ENCODE results near the gene PCDH17.

PCDH17 gene

DNA sequence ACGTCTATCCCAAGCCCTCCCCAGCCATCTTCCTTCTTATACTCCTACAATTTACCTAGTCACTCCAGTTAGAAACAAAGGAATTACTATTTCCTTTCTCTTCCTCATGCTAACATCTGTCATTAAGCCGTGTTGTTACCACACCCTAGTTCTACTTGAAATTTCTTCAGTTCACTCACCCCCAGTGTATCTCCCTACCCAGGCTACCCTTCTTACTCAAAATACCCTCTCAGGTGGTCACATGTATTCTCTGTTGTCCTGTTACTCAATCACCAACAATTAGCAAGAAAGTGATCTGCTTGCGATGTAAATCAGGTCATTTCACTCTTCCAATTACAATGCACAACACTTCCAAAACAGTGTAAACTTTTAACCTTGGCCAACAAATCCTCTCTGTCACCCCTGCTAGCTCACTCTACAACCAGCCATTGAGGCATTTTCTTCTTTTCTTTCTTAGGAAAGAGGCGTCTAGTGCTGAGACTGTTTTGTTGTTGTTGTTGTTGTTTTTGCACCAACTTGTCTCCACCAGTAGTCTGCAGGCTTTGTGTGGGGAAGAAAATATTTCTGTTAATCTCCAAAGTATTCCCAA lies 50.7 kb downstream of the PCDH17 start:
- CTCF ChIA-PET = no interaction called here
- Histone ChIP-seq H3K4me1 (ENCODE audit: control insufficient read depth, insufficient read depth, low read length) (no peaks in the 10 kb centered on the region), H3K27ac (ENCODE audit: extremely low read depth, low read depth, low read length) (no peak overlapping the region), H3K4me3 (ENCODE audit: low read depth, low read length) (no peak overlapping the region), H3K9me3 (ENCODE audit: control insufficient read depth, insufficient read depth, low read depth, low read length) (no peaks in the 10 kb centered on the region), H3K36me3 (ENCODE audit: control insufficient read depth in 2 of 2, insufficient read depth in 1 of 2, low read length in 2 of 2) (no peaks in the 10 kb centered on the region)
- TF ChIP-seq, protein P1, sequence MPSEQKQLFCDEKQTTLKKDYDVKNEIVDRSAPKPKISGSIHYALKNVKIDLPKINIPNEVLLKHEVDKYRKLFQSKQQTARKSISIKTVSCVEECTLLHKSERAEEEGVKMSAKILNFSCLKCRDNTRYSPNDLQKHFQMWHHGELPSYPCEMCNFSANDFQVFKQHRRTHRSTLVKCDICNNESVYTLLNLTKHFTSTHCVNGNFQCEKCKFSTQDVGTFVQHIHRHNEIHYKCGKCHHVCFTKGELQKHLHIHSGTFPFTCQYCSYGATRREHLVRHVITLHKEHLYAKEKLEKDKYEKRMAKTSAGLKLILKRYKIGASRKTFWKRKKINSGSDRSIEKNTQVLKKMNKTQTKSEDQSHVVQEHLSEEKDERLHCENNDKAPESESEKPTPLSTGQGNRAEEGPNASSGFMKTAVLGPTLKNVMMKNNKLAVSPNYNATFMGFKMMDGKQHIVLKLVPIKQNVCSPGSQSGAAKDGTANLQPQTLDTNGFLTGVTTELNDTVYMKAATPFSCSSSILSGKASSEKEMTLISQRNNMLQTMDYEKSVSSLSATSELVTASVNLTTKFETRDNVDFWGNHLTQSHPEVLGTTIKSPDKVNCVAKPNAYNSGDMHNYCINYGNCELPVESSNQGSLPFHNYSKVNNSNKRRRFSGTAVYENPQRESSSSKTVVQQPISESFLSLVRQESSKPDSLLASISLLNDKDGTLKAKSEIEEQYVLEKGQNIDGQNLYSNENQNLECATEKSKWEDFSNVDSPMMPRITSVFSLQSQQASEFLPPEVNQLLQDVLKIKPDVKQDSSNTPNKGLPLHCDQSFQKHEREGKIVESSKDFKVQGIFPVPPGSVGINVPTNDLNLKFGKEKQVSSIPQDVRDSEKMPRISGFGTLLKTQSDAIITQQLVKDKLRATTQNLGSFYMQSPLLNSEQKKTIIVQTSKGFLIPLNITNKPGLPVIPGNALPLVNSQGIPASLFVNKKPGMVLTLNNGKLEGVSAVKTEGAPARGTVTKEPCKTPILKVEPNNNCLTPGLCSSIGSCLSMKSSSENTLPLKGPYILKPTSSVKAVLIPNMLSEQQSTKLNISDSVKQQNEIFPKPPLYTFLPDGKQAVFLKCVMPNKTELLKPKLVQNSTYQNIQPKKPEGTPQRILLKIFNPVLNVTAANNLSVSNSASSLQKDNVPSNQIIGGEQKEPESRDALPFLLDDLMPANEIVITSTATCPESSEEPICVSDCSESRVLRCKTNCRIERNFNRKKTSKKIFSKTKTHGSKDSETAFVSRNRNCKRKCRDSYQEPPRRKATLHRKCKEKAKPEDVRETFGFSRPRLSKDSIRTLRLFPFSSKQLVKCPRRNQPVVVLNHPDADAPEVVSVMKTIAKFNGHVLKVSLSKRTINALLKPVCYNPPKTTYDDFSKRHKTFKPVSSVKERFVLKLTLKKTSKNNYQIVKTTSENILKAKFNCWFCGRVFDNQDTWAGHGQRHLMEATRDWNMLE (tag by site-specific recombination; conservative IDR thresholded peaks at IDR 0.05; ENCODE audit: low read depth) = no peak
- TF ChIP-seq ZNF239 (tag by site-specific recombination; IDR thresholded peaks at IDR 0.05) = no peak
- TF ChIP-seq, protein P2, sequence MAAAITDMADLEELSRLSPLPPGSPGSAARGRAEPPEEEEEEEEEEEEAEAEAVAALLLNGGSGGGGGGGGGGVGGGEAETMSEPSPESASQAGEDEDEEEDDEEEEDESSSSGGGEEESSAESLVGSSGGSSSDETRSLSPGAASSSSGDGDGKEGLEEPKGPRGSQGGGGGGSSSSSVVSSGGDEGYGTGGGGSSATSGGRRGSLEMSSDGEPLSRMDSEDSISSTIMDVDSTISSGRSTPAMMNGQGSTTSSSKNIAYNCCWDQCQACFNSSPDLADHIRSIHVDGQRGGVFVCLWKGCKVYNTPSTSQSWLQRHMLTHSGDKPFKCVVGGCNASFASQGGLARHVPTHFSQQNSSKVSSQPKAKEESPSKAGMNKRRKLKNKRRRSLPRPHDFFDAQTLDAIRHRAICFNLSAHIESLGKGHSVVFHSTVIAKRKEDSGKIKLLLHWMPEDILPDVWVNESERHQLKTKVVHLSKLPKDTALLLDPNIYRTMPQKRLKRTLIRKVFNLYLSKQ (tag by site-specific recombination; IDR thresholded peaks at IDR 0.05; ENCODE audit: borderline replicate concordance) = no peak
- TF ChIP-seq, protein P3, sequence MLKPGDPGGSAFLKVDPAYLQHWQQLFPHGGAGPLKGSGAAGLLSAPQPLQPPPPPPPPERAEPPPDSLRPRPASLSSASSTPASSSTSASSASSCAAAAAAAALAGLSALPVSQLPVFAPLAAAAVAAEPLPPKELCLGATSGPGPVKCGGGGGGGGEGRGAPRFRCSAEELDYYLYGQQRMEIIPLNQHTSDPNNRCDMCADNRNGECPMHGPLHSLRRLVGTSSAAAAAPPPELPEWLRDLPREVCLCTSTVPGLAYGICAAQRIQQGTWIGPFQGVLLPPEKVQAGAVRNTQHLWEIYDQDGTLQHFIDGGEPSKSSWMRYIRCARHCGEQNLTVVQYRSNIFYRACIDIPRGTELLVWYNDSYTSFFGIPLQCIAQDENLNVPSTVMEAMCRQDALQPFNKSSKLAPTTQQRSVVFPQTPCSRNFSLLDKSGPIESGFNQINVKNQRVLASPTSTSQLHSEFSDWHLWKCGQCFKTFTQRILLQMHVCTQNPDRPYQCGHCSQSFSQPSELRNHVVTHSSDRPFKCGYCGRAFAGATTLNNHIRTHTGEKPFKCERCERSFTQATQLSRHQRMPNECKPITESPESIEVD (tag by site-specific recombination; IDR thresholded peaks at IDR 0.05) = no peak
- TF ChIP-seq ZNF354C (tag by site-specific recombination; IDR thresholded peaks at IDR 0.05; ENCODE audit: borderline replicate concordance, low read depth) = no peak
- no peak for TF ChIP-seq ZNF658 (tag by site-specific recombination; IDR thresholded peaks at IDR 0.05)
- TF ChIP-seq ZNF404 (tag by site-specific recombination; IDR thresholded peaks at IDR 0.05) = no peak
- POLR2A ChIA-PET = no interaction called here

DNA sequence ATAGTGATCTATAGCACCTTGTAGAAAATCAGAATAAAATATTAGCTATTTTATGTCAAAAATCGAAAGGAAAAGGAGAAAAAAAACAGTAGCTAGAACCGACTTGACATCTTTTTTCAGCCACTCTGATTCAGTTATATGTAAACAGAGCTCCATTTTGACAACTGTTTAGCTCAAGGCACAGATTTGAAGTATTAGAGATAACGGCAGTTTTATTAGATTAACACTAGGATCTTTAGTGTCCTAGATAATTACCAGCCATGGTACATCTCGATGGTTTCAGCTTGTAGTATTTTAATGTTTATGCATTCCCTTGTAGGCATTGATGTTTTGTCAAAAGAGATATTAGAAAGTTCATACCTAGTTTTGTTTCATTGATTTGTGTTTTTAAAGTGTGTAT lies 67.3 kb downstream of the PCDH17 start:
- ChIA-PET CTCF (no interaction called here), POLR2A (no interaction called here)
- no peaks in the 10 kb centered on the region for H3K36me3 ChIP-seq (ENCODE audit: control insufficient read depth in 2 of 2, insufficient read depth in 1 of 2, low read length in 2 of 2)
- H3K27ac ChIP-seq (ENCODE audit: extremely low read depth, low read depth, low read length) = no peak overlapping the region
- H3K9me3 ChIP-seq (ENCODE audit: control insufficient read depth, insufficient read depth, low read depth, low read length) = no peaks in the 10 kb centered on the region
- TF ChIP-seq GFI1B (tag by site-specific recombination; IDR thresholded peaks at IDR 0.05) (no peak), RBAK (tag by site-specific recombination; IDR thresholded peaks at IDR 0.05) (no peak), ZNF629 (tag by site-specific recombination; IDR thresholded peaks at IDR 0.05) (no peak)
- H3K4me1 ChIP-seq (ENCODE audit: control insufficient read depth, insufficient read depth, low read length) = no peaks in the 10 kb centered on the region
- no peak overlapping the region for H3K4me3 ChIP-seq (ENCODE audit: low read depth, low read length)

DNA sequence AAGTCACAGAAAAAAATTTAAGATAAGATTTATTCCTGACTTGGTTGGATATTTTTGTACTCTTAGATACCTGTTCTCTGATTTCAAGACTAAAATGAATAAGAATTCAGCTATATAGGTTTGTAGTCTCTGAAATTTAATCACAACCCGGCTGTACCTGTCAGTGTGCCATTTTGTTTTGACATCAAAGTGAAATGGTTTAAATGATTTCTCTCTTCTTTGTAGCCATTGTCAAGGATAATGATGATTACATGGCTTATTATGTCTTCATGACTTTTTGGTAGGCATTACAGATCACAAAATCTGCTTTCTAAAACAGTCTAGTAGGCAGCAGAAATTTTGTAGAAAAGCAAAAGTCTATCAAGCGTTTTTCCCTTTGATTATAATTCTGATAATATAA lies 72.5 kb downstream of the PCDH17 start:
- Histone ChIP-seq H3K9me3 (ENCODE audit: control insufficient read depth, insufficient read depth, low read depth, low read length) (no peaks in the 10 kb centered on the region), H3K4me3 (ENCODE audit: low read depth, low read length) (no peak overlapping the region), H3K4me1 (ENCODE audit: control insufficient read depth, insufficient read depth, low read length) (no peaks in the 10 kb centered on the region), H3K27ac (ENCODE audit: extremely low read depth, low read depth, low read length) (no peak overlapping the region), H3K36me3 (ENCODE audit: control insufficient read depth in 2 of 2, insufficient read depth in 1 of 2, low read length in 2 of 2) (no peaks in the 10 kb centered on the region)
- ChIA-PET POLR2A (no interaction called here), CTCF (no interaction called here)
- no peak for TF ChIP-seq ZNF571 (tag by site-specific recombination; IDR thresholded peaks at IDR 0.05)
- TF ChIP-seq ZNF239 (tag by site-specific recombination; IDR thresholded peaks at IDR 0.05) = no peak
- TF ChIP-seq, protein P4, sequence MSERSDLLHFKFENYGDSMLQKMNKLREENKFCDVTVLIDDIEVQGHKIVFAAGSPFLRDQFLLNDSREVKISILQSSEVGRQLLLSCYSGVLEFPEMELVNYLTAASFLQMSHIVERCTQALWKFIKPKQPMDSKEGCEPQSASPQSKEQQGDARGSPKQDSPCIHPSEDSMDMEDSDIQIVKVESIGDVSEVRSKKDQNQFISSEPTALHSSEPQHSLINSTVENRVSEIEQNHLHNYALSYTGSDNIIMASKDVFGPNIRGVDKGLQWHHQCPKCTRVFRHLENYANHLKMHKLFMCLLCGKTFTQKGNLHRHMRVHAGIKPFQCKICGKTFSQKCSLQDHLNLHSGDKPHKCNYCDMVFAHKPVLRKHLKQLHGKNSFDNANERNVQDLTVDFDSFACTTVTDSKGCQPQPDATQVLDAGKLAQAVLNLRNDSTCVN (tag by site-specific recombination; optimal IDR thresholded peaks at IDR 0.05) = no peak
- no peak for TF ChIP-seq ZNF350 (tag by site-specific recombination; IDR thresholded peaks at IDR 0.05)
- TF ChIP-seq GLIS1 (tag by site-specific recombination; IDR thresholded peaks at IDR 0.05) = no peak
- no peak for TF ChIP-seq ZNF548 (tag by site-specific recombination; IDR thresholded peaks at IDR 0.05)
- TF ChIP-seq, protein P5, sequence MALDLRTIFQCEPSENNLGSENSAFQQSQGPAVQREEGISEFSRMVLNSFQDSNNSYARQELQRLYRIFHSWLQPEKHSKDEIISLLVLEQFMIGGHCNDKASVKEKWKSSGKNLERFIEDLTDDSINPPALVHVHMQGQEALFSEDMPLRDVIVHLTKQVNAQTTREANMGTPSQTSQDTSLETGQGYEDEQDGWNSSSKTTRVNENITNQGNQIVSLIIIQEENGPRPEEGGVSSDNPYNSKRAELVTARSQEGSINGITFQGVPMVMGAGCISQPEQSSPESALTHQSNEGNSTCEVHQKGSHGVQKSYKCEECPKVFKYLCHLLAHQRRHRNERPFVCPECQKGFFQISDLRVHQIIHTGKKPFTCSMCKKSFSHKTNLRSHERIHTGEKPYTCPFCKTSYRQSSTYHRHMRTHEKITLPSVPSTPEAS (tag by site-specific recombination; IDR thresholded peaks at IDR 0.05) = no peak
- no peak for TF ChIP-seq ZNF785 (tag by site-specific recombination; IDR thresholded peaks at IDR 0.05)
- TF ChIP-seq WT1 (tag by site-specific recombination; IDR thresholded peaks at IDR 0.05) = no peak
- TF ChIP-seq ZNF501 (tag by site-specific recombination; IDR thresholded peaks at IDR 0.05) = no peak
- TF ChIP-seq, protein P6, sequence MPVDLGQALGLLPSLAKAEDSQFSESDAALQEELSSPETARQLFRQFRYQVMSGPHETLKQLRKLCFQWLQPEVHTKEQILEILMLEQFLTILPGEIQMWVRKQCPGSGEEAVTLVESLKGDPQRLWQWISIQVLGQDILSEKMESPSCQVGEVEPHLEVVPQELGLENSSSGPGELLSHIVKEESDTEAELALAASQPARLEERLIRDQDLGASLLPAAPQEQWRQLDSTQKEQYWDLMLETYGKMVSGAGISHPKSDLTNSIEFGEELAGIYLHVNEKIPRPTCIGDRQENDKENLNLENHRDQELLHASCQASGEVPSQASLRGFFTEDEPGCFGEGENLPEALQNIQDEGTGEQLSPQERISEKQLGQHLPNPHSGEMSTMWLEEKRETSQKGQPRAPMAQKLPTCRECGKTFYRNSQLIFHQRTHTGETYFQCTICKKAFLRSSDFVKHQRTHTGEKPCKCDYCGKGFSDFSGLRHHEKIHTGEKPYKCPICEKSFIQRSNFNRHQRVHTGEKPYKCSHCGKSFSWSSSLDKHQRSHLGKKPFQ (tag by site-specific recombination; IDR thresholded peaks at IDR 0.05) = no peak

All from HEK293 (cell line).